Endometrial microvascular endothelial cells (primary cell): ENCODE data around the gene APOBEC3F. TPM values are rescaled to one million over a fixed set of nuclear protein-coding genes. Genes with fewer than 3 reads are reported as not detected.
"Not testable (repeated sequence)": the region's sequence is repeated elsewhere in the genome, so short reads cannot be mapped to it uniquely, and the experiment has no call there.

Experiments
- in situ Hi-C: cut with HindIII; loops from 2 replicates; pipeline ENCODE4 v1.10.0; 2017; ENCODE audit warnings: low sequenced_read_pairs, low pct_unique_long_range_greater_than_20kb; ENCODE audit errors: inconsistent ontology term
- total RNA-seq: library from RNA; depleted of rRNA; stranded (reverse); fragments of >200 nt; gene quantifications from one replicate; pipeline ENCODE4 v1.2.3, GENCODE V29; 2015; ENCODE audit errors: inconsistent ontology term

Gene APOBEC3F
- total RNA-seq, 1 donor from 2014 or later: 9.4 TPM

GRCh38 chr22:39063904-39064303, 23.2 kb downstream of the APOBEC3F start:
- in situ Hi-C loops: not testable (repeated sequence)

DNA sequence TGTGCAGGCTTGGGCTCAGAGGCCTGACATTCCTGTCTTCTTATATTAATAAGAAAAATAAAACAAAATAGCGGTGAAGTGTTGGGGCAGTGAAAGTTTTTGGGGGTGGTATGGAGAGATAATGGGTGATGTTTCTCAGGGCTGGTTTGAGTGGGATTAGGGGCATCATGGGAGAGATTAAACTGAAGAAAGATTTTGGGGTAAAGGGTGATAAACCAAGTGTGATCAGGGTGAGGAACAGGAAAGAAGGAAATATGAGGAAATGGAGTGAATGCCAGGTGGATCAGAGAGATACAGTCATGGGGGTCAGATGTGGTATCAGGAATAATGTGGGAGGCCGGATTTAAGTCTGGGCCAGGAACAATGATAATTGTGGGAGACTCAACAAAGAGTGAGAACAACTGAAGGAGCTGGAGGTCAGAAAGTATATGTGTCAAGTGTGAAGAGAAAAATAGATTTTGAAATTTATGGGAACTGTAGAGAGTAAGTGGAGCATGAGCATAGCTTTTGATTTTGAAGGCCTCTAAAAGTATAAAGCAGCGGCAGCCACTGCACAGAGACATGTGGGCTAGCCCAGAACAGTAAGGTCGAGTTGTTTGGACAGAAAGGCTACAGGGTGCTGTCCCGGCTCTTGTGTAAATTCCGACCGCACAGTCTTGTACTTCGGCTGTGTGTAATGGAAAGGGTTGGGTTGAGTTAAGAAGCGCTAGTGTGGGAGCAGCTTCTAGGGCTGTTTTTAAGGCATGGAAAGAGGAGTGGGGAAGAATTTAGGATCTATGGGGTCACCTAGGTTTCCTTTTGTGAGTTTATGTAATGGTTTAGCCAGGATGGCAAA, 26.0 kb downstream of the APOBEC3F start:
- in situ Hi-C loops: not testable (repeated sequence)

- in situ Hi-C loops: no loop called here
Measured at GRCh38 chr22:39068033-39068785, 27.5 kb downstream of the APOBEC3F start.

GRCh38 chr22:39070186-39070585, 29.5 kb downstream of the APOBEC3F start:
- in situ Hi-C loops: no loop called here

DNA sequence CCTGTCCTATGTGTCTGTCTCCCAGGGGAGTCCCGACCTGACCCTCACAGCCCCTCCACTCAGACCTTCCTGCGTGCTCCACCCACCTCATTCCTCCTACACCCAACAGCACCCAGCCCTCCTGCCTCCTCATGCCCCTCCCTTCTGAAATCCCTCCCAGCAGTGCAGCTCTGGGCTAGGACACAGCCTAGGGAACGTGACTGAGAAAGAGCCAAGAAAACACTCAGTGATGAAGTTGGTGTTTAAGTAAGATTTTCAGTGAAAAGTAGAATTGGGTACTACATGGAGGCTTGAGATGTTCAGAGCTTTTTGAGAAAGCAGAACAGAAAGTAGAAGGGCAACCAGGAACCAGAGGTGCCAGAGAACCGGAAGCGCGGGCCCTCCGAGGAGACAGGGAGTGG, 31.9 kb downstream of the APOBEC3F start:
- in situ Hi-C loops: not testable (repeated sequence)

DNA sequence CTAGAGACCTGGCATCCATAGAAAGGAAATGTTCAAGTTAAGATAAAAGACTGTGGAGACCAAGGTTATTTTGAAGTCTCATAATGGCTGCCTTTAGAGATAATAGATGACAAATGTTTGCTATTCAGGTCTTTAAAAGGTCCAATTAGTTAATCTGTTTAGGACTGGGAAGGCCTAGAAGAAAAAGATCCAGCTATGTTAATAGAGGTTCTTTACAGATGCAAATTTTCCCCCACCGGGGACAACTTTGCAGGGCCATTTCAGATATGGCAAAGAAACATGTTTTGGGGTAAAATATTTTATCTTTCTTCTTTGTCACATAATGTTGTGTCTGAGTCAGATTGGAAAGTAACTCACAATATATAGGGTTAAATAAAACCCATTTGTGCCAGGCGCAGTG, 33.3 kb downstream of the APOBEC3F start:
- in situ Hi-C loops: no loop called here

DNA sequence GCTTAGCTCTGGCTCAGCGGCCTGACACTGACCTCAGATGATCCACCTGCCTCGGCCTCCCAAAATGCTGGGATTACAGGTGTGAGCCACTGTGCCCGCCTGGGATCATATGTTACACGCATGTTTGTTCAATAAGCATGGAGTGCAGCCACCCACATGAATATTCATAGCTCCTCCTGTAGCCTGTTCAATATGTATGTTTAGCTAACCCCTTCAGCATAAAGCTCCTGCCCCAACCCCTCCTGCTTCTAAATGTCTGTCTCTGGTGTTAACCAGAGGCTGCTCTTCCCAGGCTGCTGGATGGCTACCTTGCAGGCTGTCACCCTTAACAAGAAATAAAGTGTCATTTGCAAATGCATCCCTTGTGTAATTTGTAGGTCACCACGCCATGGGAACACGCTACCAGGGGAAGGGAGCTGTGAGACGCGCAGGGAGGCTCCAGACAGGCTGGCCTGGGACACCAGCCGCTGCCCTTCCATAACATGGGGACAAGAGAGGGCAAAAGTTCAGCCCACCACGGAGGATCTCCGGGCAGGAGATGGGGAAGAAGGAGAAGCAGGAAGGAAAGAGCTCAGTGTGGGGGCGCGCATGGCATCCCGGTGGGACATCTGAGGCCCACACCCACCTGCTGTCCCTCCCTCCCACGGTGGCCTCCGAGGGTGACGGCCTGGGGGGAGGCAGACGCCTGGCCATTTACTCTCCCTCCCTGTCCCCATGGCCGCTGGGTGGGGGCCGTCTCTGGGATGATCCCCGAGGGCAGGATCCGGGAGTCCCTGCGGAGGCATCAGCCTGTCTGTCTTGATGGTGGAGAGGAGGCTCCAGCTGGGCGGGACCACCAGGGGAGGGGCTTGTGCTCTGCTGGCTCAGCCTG, 35.7 kb downstream of the APOBEC3F start:
- in situ Hi-C loops: not testable (repeated sequence)

DNA sequence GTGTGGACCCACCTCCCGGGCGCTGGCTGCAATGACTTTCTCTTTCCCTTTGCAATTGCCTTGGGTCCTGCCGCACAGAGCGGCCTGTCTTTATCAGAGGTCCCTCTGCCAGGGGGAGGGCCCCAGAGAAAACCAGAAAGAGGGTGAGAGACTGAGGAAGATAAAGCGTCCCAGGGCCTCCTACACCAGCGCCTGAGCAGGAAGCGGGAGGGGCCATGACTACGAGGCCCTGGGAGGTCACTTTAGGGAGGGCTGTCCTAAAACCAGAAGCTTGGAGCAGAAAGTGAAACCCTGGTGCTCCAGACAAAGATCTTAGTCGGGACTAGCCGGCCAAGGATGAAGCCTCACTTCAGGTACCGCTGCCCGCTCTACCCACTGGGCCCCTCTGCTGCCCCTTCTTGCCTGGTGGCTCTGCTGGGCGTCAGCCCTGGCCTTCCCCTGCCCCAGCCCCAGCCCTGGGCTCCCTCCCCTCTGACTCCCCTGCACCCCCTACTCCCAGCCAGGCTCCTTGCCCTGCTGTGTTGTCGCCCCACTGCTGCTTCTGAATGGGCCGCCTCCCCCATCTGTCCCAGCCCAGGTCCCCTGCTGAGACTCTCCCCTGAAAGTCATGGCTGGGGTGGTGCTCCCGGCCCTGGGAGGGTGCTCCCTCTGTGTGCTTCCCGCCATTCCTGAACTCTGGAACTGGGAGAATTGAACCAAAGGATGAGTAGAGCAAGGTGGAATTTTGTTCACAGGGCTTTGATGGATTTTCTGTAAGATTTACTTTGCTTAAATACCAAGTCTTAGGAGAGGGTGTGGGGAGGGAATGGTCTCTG, 36.6 kb downstream of the APOBEC3F start, which contains the start of gene APOBEC3G:
Gene APOBEC3G, plus strand, starts transcription at position 250 of the 815 bp plus-strand sequence. Its CDS starts 87 bp downstream, at position 337.
- in situ Hi-C loops: not testable (repeated sequence)

DNA sequence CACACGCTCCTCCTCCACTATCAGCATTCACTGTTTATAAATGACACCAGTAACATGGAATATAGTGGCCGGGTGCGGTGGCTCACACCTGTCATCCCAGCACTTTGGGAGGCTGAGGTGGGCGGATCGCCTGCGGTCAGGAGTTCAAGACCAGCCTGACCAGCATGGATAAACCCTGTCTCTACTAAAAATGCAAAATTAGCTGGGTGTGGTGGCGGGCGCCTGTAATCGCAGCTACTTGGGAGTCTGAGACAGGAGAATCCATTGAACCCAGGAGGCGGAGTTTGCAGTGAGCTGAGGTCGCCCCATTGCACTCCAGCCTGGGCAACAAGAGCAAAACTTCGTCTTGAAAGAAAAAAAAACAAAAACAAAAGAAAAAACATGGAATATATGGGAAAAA, 37.2 kb downstream of the APOBEC3F start:
- in situ Hi-C loops: not testable (repeated sequence)

DNA sequence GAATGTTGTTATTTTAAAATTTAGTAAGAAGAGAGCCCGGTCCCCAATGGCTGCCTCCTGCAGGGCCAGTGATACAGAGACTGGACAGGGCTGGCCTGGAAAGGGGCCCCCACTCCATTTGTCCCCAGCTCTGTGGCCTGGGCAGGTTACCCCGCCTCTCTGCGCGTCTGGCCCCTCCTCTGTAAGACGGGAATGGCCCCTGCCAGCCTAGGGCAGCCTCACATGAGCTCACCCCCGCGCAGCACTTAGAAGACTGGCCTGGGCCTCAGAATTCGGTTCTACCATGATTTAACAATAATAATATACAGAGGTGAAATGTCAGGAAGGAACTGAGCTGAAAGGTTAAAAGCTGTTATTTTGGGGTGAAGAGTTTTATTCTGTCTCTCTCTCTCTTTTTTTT, 37.7 kb downstream of the APOBEC3F start:
- in situ Hi-C loops: no loop called here

DNA sequence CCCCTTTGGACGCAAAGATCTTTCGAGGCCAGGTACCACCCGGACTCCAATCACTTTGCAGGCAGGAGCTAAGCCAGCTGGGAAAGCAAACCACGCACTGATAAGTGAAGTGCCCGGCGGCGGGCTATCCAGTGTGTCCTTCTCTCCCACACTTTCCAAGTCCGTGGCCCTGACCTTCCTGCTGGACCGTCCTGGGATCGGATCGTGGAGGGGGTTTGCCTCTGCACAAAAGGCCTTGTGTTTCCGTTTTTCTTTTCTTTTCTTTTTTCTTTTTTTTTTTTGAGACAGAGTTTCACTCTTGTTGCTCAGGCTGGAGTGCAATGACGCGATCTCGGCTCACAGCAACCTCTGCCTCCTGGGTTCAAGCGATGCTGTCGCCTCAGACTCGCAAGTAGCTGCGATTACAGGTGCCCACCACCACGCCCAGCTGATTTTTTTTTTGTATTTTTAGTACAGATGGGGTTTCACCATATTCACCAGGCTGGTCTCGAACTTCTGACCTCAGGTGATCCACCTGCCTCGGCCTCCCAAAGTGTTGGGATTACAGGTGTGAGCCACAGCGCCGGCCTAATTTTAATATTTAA, 38.5 kb downstream of the APOBEC3F start:
- in situ Hi-C loops: not testable (repeated sequence)

DNA sequence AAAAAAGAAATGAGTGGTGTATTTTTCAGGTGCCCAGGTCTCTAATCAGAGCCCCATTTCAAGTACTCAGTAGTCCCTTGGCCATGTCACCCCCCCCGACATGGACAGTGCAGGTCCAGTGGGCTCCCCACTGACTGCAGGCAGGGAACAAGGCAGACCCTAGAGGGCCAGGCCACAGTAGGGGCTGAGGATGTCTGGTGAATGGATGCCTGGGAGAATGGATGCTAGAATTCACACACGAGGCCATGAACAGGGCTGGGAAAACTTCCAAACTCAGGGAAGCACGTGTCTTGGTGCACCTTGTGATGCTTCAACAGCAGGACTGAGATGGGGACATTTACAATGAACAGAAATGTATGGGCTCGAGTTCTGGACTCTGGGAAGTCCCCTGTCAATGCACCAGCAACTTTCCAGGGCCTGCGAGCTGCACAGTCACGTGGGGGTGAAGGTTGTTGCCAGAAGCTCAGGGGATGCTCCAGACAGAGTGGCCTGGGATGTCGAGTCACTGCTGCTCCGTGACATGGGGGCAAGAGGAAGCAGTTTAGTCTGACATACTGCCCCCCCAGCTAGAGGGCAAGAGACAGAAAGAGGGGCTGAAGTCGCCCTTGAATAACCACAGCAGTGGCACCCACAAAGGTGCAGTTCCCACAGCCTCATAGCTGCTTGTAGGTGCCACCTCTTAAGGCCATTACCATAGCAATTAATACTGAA, 39.5 kb downstream of the APOBEC3F start:
- in situ Hi-C loops: no loop called here

- in situ Hi-C loops: no loop called here
Measured at GRCh38 chr22:39081016-39081415, 40.4 kb downstream of the APOBEC3F start.

- in situ Hi-C loops: no loop called here
Measured at GRCh38 chr22:39081598-39081997, 40.9 kb downstream of the APOBEC3F start.

DNA sequence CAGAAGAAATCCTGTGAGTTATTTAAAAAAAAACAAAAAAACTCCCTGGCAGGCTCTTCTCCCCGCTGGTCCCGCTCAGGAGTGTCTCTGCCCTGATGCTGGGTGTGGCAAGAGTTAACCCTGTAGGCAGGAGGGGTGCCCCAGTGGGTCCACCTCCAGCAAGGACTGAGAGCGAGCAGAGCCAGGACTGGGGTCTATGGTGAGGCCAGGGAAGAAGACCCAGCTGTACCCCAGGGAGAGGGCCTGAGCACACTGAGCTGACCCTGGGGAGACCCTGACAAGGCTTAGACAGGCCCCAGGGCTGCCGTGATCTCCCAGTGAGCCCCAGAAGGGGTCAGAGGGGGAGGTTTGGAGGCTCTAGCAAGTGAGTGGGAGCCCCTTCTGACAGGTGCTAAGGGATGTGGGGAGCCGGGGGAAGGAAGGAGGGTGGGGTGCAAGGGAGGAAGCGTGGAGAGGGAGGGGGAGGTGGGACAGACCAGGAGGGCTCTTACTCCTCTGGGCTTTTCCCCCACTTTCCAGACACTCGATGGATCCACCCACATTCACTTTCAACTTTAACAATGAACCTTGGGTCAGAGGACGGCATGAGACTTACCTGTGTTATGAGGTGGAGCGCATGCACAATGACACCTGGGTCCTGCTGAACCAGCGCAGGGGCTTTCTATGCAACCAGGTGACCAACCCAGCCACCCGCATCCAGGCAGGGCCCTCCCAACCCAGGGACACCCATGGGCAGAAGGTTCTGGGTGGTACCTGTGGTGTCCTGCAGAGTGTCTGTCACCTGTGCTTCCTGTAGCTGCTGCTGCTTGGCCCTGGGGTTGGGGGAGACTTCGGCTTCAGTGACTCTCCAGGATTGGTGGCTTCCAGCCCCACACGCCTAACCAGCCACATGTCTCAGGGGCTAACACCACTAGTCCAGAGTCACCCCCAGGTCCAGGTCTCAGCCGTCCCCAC, 42.8 kb downstream of the APOBEC3F start:
- in situ Hi-C loops: no loop called here

DNA sequence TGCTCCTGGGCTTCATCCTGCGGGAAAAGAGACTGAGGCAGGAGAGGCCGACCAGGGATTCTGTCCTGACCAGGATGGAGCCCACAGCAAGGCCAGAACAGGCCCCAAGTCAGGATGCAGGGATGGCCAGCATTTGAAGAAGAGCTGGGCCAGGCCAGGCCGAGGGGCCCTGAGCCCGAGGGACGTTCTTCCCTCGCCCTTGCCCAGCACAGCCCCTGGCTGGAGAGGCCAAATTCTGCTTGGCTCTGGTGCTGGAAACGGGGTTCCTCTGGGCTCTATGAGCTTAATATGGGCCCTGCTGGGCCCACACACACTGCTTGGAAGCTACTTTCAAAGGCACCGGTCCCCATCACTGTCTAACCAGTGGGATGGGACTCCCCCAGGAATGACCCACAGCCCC, 44.0 kb downstream of the APOBEC3F start:
- in situ Hi-C loops: no loop called here
